Spleen (tissue), 11 donors: Measurements from ENCODE around the gene ALAS2. TPM values are rescaled to one million over a fixed set of nuclear protein-coding genes. Genes with fewer than 3 reads are reported as not detected.

Experiments used
- DNase-seq: peaks from one replicate; pipeline ENCODE4 v3.0.0-alpha.2; 2020
- H3K27ac ChIP-seq, 8 donors: fragments of 200-600 bp; sonication (generic) in 7 of 8; 1 replicate in 4 of 8; 2 replicates in 4 of 8; pipeline versions ENCODE4 v1.5.0 to v1.8.0; 2016 to 2021; ENCODE audit warnings: inconsistent platforms in 4 of 8, mild to moderate bottlenecking in 4 of 8, moderate library complexity in 1 of 8
- H3K27me3 ChIP-seq, 7 donors: fragments of 200-600 bp; sonication (generic) in 6 of 7; replicated peaks in 1 of 7; 1 replicate in 4 of 7; 2 replicates in 3 of 7; pipeline versions ENCODE4 v1.5.0 to v1.8.0; 2016 to 2021; ENCODE audit warnings: inconsistent platforms in 3 of 7, mild to moderate bottlenecking in 1 of 7
- H3K36me3 ChIP-seq, 6 donors: fragments of 200-600 bp; sonication (generic) in 5 of 6; 1 replicate in 4 of 6; 2 replicates in 2 of 6; pipeline versions ENCODE4 v1.5.0 to v1.8.0; 2016 to 2021; ENCODE audit warnings: inconsistent platforms in 2 of 6
- H3K4me1 ChIP-seq, 6 donors: fragments of 200-600 bp; sonication (generic) in 5 of 6; 1 replicate in 3 of 6; 2 replicates in 3 of 6; pipeline versions ENCODE4 v1.5.0 to v1.8.0; 2016 to 2021; ENCODE audit warnings: inconsistent platforms in 3 of 6
- H3K4me3 ChIP-seq, 8 donors: fragments of 200-600 bp; sonication (generic) in 7 of 8; 1 replicate in 4 of 8; 2 replicates in 4 of 8; pipeline versions ENCODE4 v1.5.0 to v1.8.0; 2016 to 2021; ENCODE audit warnings: inconsistent platforms in 4 of 8, mild to moderate bottlenecking in 4 of 8, moderate library complexity in 2 of 8
- H3K9me3 ChIP-seq, 8 donors: fragments of 200-600 bp; sonication (generic) in 7 of 8; 1 replicate in 4 of 8; 2 replicates in 4 of 8; pipeline versions ENCODE4 v1.5.0 to v1.8.0; 2016 to 2021; ENCODE audit warnings: inconsistent platforms in 4 of 8
- CTCF ChIP-seq, 11 experiments: fragments of 200-600 bp in 7 of 11; fragments of 450-650 bp in 4 of 11; sonication (generic) in 4 of 11; IDR thresholded peaks in 8 of 11; conservative IDR thresholded peaks in 3 of 11; 1 replicate in 7 of 11; 2 replicates in 4 of 11; pipeline versions ENCODE4 v1.4.0 to v1.8.0; 2016 to 2021; ENCODE audit warnings: antibody characterized with exemption in 11 of 11, inconsistent platforms in 4 of 11, mild to moderate bottlenecking in 1 of 11
- POLR2A ChIP-seq, 3 donors: fragments of 450-650 bp; IDR thresholded peaks; one replicate each; pipeline ENCODE4 v1.5.1; 2017; ENCODE audit warnings: antibody characterized with exemption in 3 of 3, mild to moderate bottlenecking in 1 of 3
- POLR2AphosphoS5 ChIP-seq, 3 donors: sonication (generic); formaldehyde crosslinking; IDR thresholded peaks; one replicate each; pipeline ENCODE4 v1.5.1; 2017; ENCODE audit warnings: antibody characterized with exemption in 3 of 3
- WGBS, 5 donors: extraction: QIAGEN DNeasy Blood & Tissue Kit in 3 of 5; methylation state at CpG; one replicate each; pipeline versions ENCODE4 v1.1.5 to v1.1.7; 2013 to 2018; 5-methylcytosine and 5-hydroxymethylcytosine counted together
- intact Hi-C: fragments of 100-400 bp; cut with DNase I; formaldehyde crosslinking; loops from one replicate; pipeline ENCODE4 v1.15.0; 2023; ENCODE audit warnings: low total_unique reads
- polyA plus RNA-seq, 3 donors: library from polyadenylated mRNA; stranded (reverse); fragments of 200-250 nt; gene quantifications; one replicate each; pipeline ENCODE4 v1.2.1, GENCODE V29; 2013
- total RNA-seq, 7 donors: library from RNA; depleted of rRNA in 3 of 7; stranded (reverse); fragments of >200 nt in 3 of 7; fragmentation: NEBNext Ultra II Directional in 4 of 7; extraction: Animal tissue kit (Norgen Biotek cat#: 25700) in 4 of 7; gene quantifications; one replicate each; pipeline versions ENCODE4 v1.1.0 to v1.2.1, GENCODE V29; 2016 to 2021
- donor health status: healthy with polysubstance abuse.
- donor health status: DM: no; HTN: no; CAD: no; lungs with moderate emphysema.
- donor health status: DM: no; HTN: no; CAD: no.
- donor health status: Bipolar disorder and iron deficiency.
- donor health status: healthy.
- donor health status: DM: no; HTN: no; CAD: no.
- donor health status: DM: yes; HTN: yes; CAD: no.

ALAS2 gene
- total and polyA plus RNA-seq, 10 donors: 0.46 to 206 (median 7.9) TPM

DNA sequence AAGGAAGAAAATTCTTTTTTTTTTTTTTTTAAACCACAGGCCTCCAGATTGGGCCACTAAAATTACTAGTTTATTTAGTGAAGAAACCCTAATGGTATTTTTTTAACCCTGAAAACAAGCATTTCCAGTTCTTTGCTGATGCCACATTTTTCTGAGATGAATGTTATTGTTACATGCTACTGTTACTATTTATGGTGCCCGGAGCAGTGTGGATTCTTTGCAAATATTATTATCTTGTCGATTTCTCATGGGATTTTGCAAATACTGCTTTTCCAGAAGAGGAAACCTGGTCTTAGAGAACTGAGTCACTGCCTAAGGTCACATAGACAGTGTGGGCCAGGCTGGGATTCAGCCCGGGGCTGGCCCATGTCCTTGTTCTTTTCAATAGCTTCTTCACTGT lies 8.7 kb upstream of the ALAS2 start:
- H3K9me3 ChIP-seq: peaks cover 0 to 2% (median 0%) of the 10 kb centered on the region in 8 donors
- H3K27me3 ChIP-seq: no peaks in the 10 kb centered on the region
- H3K4me1 ChIP-seq: no peaks in the 10 kb centered on the region
- no peak overlapping the region for H3K4me3 ChIP-seq
- H3K36me3 ChIP-seq: no peaks in the 10 kb centered on the region
- 75 to 96% (median 82%) methylated on average over 3 of the region's 3 CpGs for WGBS, 5 donors
- DNase-seq: no peak
- no peak overlapping the region for H3K27ac ChIP-seq
- intact Hi-C loops: no loop called here
- TF ChIP-seq POLR2A (IDR thresholded peaks at IDR 0.05): no peak
- TF ChIP-seq POLR2AphosphoS5 (IDR thresholded peaks at IDR 0.05): no peak
- TF ChIP-seq CTCF (IDR thresholded peaks at IDR 0.05 in 8 of 11, conservative IDR thresholded peaks at IDR 0.05 in 3 of 11): no peak

GRCh38 chrX:55033429-55033828 lies 2.7 kb upstream of the ALAS2 start:
- Histone ChIP-seq H3K27me3 (no peaks in the 10 kb centered on the region), H3K4me1 (no peaks in the 10 kb centered on the region), H3K4me3 (no peak overlapping the region), H3K27ac (no peak overlapping the region), H3K36me3 (no peaks in the 10 kb centered on the region), H3K9me3 (no peaks in the 10 kb centered on the region)
- intact Hi-C loops: no loop called here
- no peak for DNase-seq
- WGBS, 5 donors: 84 to 100% (median 91%) methylated on average over 2 of the region's 2 CpGs
- TF ChIP-seq CTCF (IDR thresholded peaks at IDR 0.05 in 8 of 11, conservative IDR thresholded peaks at IDR 0.05 in 3 of 11) (no peak), POLR2AphosphoS5 (IDR thresholded peaks at IDR 0.05) (no peak), POLR2A (IDR thresholded peaks at IDR 0.05) (no peak)

- Histone ChIP-seq H3K9me3 (no peaks in the 10 kb centered on the region), H3K27ac (no peak overlapping the region), H3K4me1 (no peaks in the 10 kb centered on the region), H3K27me3 (no peaks in the 10 kb centered on the region), H3K4me3 (no peak overlapping the region), H3K36me3 (no peaks in the 10 kb centered on the region)
- DNase-seq: no peak
- WGBS, 5 donors: 59 to 92% (median 85%) methylated on average over 2 of the region's 2 CpGs
- intact Hi-C loops: no loop called here
- TF ChIP-seq POLR2A (IDR thresholded peaks at IDR 0.05) (no peak), POLR2AphosphoS5 (IDR thresholded peaks at IDR 0.05) (no peak), CTCF (IDR thresholded peaks at IDR 0.05 in 8 of 11, conservative IDR thresholded peaks at IDR 0.05 in 3 of 11) (no peak)
Observed at GRCh38 chrX:55029291-55029690, 1.5 kb downstream of the ALAS2 start.

DNA sequence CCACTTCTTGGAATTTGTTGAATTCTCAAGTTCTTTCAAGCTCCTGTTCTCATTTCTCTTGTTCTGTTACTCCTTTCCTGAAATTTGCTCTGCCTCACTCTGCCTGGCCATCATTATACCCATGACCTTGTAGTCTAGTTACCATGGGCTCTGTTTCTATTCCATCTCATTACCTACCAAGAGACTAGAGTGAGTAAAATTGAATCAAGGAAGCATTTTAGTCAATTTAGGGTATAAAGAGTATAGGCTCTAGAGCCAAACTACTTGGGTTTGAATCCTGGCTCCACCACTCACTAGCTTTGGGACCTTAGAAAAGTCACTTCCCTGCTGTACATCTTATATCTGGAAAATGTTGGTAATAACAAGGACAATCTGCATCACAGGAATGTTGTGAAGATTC lies 2.2 kb downstream of the ALAS2 start:
- H3K27ac ChIP-seq: no peak overlapping the region

More for the DNA sequence above, 2.2 kb downstream of the ALAS2 start:
- H3K27me3 ChIP-seq: no peaks in the 10 kb centered on the region
- H3K9me3 ChIP-seq: no peaks in the 10 kb centered on the region
- no peaks in the 10 kb centered on the region for H3K4me1 ChIP-seq
- no peak for DNase-seq
- H3K4me3 ChIP-seq: no peak overlapping the region
- TF ChIP-seq POLR2A (IDR thresholded peaks at IDR 0.05) (no peak), POLR2AphosphoS5 (IDR thresholded peaks at IDR 0.05) (no peak), CTCF (IDR thresholded peaks at IDR 0.05 in 8 of 11, conservative IDR thresholded peaks at IDR 0.05 in 3 of 11) (no peak)
- intact Hi-C loops: no loop called here
- no peaks in the 10 kb centered on the region for H3K36me3 ChIP-seq
